Brain microvascular endothelial cell (primary cell): ENCODE results near the gene DOCK1.

Source experiments
- DNase-seq: peaks from one replicate; pipeline ENCODE4 v3.0.0-alpha.2; 2020
- H3K27ac ChIP-seq: fragments of 250-450 bp; sonication (Bioruptor Pico); 2 replicates; pipeline ENCODE4 v1.5.1; 2020; ENCODE audit warnings: mild to moderate bottlenecking, moderate library complexity
- H3K27me3 ChIP-seq: fragments of 250-450 bp; sonication (Bioruptor Pico); replicated peaks from 2 replicates; pipeline ENCODE4 v1.5.1; 2020; ENCODE audit warnings: mild to moderate bottlenecking
- H3K36me3 ChIP-seq: fragments of 250-450 bp; sonication (Bioruptor Pico); replicated peaks from 2 replicates; pipeline ENCODE4 v1.5.1; 2020; ENCODE audit warnings: mild to moderate bottlenecking
- H3K4me3 ChIP-seq: 2 replicates; pipeline ENCODE4 v1.5.1; 2011; ENCODE audit warnings: low read depth, mild to moderate bottlenecking, control low read depth, low read length, moderate library complexity
- CTCF ChIP-seq: IDR thresholded peaks from 2 replicates; pipeline ENCODE4 v1.5.1; 2011; ENCODE audit warnings: low read depth, mild to moderate bottlenecking, moderate library complexity, low read length, control low read depth, inconsistent platforms; ENCODE audit errors: missing control alignments
- in situ Hi-C: cut with HindIII; loops from 2 replicates; pipeline ENCODE4 v1.10.0; 2017; ENCODE audit warnings: low sequenced_read_pairs, low pct_ligation_motif_present

The DOCK1 gene

GRCh38 chr10:127356360-127356759, 451.1 kb downstream of the DOCK1 start:
- no peak for DNase-seq

DNA sequence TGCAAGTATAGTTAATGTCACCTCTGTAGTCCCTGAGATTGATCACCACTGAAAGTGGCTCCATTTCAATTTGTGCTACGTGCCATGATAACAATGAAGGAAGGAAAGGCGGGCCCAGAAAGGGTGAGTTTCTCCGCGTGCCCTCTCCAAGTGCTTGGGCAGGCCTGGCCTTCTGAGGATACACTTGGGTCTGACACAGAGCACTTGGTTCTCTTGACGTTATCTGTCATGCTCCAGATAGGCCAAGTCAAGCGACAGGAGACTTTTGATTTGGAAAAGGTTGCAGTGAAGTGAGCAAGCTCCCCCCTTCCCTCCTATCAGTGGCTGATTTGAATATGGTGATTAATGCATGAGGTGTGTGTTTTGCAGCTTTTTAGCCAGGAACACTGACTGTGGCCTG, 452.0 kb downstream of the DOCK1 start:
- Histone ChIP-seq H3K27me3 (no peaks in the 10 kb centered on the region), H3K4me3 (no peak overlapping the region), H3K27ac (no peak overlapping the region), H3K36me3 (no peaks in the 10 kb centered on the region)
- in situ Hi-C loops = no loop called here
- no peak for TF ChIP-seq CTCF
- no peak for DNase-seq

More at GRCh38 chr10:127356360-127356759, 451.1 kb downstream of the DOCK1 start:
- Histone ChIP-seq H3K4me3 (no peak overlapping the region), H3K36me3 (no peaks in the 10 kb centered on the region), H3K27me3 (no peaks in the 10 kb centered on the region), H3K27ac (no peak overlapping the region)
- no peak for TF ChIP-seq CTCF
- in situ Hi-C loops = no loop called here

DNA sequence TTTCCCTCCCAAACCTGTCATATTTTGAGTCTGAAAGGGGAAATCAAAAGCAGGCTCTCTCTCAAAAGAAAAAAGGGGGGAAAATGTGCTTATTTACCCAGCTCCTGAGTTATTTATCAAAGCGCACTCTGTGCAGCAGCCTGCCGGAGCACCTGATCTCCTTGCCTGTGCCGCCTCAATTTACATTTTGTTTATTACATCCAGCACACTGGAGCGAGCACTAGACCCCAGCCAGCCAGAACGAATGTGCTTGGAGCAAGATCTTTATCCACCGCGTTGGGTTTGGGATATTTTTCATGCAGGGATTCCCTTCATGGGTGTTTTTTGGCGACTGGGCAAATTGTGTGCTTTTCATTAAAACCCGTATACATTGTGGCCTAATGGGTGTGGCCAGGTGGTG, 453.1 kb downstream of the DOCK1 start:
- Histone ChIP-seq H3K27ac (no peak overlapping the region), H3K4me3 (no peak overlapping the region), H3K36me3 (no peaks in the 10 kb centered on the region), H3K27me3 (no peaks in the 10 kb centered on the region)
- in situ Hi-C loops = no loop called here
- no peak for TF ChIP-seq CTCF
- no peak for DNase-seq

GRCh38 chr10:127364034-127364433, 458.8 kb downstream of the DOCK1 start:
- in situ Hi-C loops = no loop called here
- no peak for DNase-seq
- H3K4me3 ChIP-seq = no peak overlapping the region
- no peaks in the 10 kb centered on the region for H3K36me3 ChIP-seq
- no peak for TF ChIP-seq CTCF
- no peak overlapping the region for H3K27ac ChIP-seq
- no peaks in the 10 kb centered on the region for H3K27me3 ChIP-seq

DNA sequence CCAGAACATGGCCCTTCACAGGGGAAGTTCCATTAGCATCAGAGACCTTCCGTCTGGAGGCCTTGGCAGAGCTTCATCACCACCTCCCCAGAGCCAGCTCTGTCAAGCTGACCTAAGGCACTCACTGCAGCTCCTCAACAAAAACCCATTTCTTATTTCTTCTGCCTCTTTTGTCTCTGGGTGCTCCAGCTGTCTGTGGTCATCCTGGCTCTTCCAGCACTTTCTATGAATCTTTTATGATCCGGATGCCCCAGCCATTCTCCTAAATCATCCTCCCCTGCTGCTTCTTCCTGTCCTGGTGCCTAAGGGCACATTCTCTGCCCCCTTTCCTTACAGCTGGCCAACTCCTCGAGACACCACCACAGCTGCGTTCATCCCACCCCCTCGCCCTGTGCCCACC, 462.9 kb downstream of the DOCK1 start:
- Histone ChIP-seq H3K27ac (no peak overlapping the region), H3K27me3 (no peaks in the 10 kb centered on the region), H3K36me3 (no peaks in the 10 kb centered on the region), H3K4me3 (no peak overlapping the region)
- TF ChIP-seq CTCF = no peak
- no peak for DNase-seq
- in situ Hi-C loops = no loop called here

- in situ Hi-C loops = no loop called here
- no peak for DNase-seq
These were observed 463.7 kb downstream of the DOCK1 start for GRCh38 chr10:127368929-127369328.

More at GRCh38 chr10:127368929-127369328, 463.7 kb downstream of the DOCK1 start:
- no peak for TF ChIP-seq CTCF
- no peaks in the 10 kb centered on the region for H3K27me3 ChIP-seq
- no peak overlapping the region for H3K4me3 ChIP-seq
- no peak overlapping the region for H3K27ac ChIP-seq
- peaks cover under 1% of the 10 kb centered on the region for H3K36me3 ChIP-seq
